Measurements from ENCODE around the gene CAMK2N1.

Gene CAMK2N1

GRCh38 chr1:20499718-20500117 is 13.7 kb upstream of the CAMK2N1 start:
- H3K36me3 ChIP-seq (ENCODE audit: insufficient read depth, low read length) = peaks cover 51% of the 10 kb centered on the region
- no peak overlapping the region for H2AFZ ChIP-seq (ENCODE audit: low read length)

GRCh38 chr1:20499105-20499504 is 13.1 kb upstream of the CAMK2N1 start:
- Histone ChIP-seq H3F3A (ENCODE audit: insufficient read depth, low read length) (no peaks in the 10 kb centered on the region), H3K27ac (ENCODE audit: low read depth, low read length, poor library complexity, severe bottlenecking) (no peak overlapping the region), H3K4me2 (ENCODE audit: low read length) (no peak overlapping the region), H3K36me3 (ENCODE audit: insufficient read depth, low read length) (peaks cover 51% of the 10 kb centered on the region), H3K4me3 (ENCODE audit: low read depth, low read length, poor library complexity, severe bottlenecking) (no peak overlapping the region), H3K27me3 (ENCODE audit: insufficient read depth, low read length) (no peaks in the 10 kb centered on the region), H3K4me1 (ENCODE audit: insufficient read depth, low read length, severe bottlenecking) (peaks cover 3% of the 10 kb centered on the region), H4K20me1 (ENCODE audit: insufficient read depth, low read length) (no peaks in the 10 kb centered on the region), H3K79me2 (ENCODE audit: insufficient read depth, low read length) (no peaks in the 10 kb centered on the region), H3K9me2 (ENCODE audit: low read depth, low read length) (no peaks in the 10 kb centered on the region), H3K9me3 (ENCODE audit: low read length) (no peaks in the 10 kb centered on the region), H2AFZ (ENCODE audit: low read length) (no peak overlapping the region), H3K9ac (ENCODE audit: low read length) (no peak overlapping the region)
- TF ChIP-seq EZH2 (IDR thresholded peaks at IDR 0.05; ENCODE audit: borderline replicate concordance, low read length) (no peak), CTCF (IDR thresholded peaks at IDR 0.05; ENCODE audit: low read length) (no peak)

More at GRCh38 chr1:20499718-20500117, 13.7 kb upstream of the CAMK2N1 start:
- Histone ChIP-seq H3F3A (ENCODE audit: insufficient read depth, low read length) (no peaks in the 10 kb centered on the region), H3K4me2 (ENCODE audit: low read length) (no peak overlapping the region), H3K9me3 (ENCODE audit: low read length) (no peaks in the 10 kb centered on the region), H3K27me3 (ENCODE audit: insufficient read depth, low read length) (no peaks in the 10 kb centered on the region), H3K9ac (ENCODE audit: low read length) (no peak overlapping the region), H3K79me2 (ENCODE audit: insufficient read depth, low read length) (no peaks in the 10 kb centered on the region), H3K4me1 (ENCODE audit: insufficient read depth, low read length, severe bottlenecking) (no peaks in the 10 kb centered on the region), H4K20me1 (ENCODE audit: insufficient read depth, low read length) (no peaks in the 10 kb centered on the region), H3K4me3 (ENCODE audit: low read depth, low read length, poor library complexity, severe bottlenecking) (no peak overlapping the region), H3K27ac (ENCODE audit: low read depth, low read length, poor library complexity, severe bottlenecking) (no peak overlapping the region), H3K9me2 (ENCODE audit: low read depth, low read length) (no peaks in the 10 kb centered on the region)
- TF ChIP-seq EZH2 (IDR thresholded peaks at IDR 0.05; ENCODE audit: borderline replicate concordance, low read length) (no peak), CTCF (IDR thresholded peaks at IDR 0.05; ENCODE audit: low read length) (no peak)

- TF ChIP-seq EZH2 (IDR thresholded peaks at IDR 0.05; ENCODE audit: borderline replicate concordance, low read length) = no peak
- TF ChIP-seq CTCF (IDR thresholded peaks at IDR 0.05; ENCODE audit: low read length) = no peak
- Histone ChIP-seq H3K4me2 (ENCODE audit: low read length) (no peak overlapping the region), H3K9me2 (ENCODE audit: low read depth, low read length) (no peaks in the 10 kb centered on the region), H4K20me1 (ENCODE audit: insufficient read depth, low read length) (no peaks in the 10 kb centered on the region), H3K4me3 (ENCODE audit: low read depth, low read length, poor library complexity, severe bottlenecking) (no peak overlapping the region), H3K27me3 (ENCODE audit: insufficient read depth, low read length) (no peaks in the 10 kb centered on the region), H3K27ac (ENCODE audit: low read depth, low read length, poor library complexity, severe bottlenecking) (no peak overlapping the region), H3K79me2 (ENCODE audit: insufficient read depth, low read length) (no peaks in the 10 kb centered on the region), H3K36me3 (ENCODE audit: insufficient read depth, low read length) (peaks cover 51% of the 10 kb centered on the region), H2AFZ (ENCODE audit: low read length) (no peak overlapping the region), H3F3A (ENCODE audit: insufficient read depth, low read length) (no peaks in the 10 kb centered on the region), H3K9me3 (ENCODE audit: low read length) (no peaks in the 10 kb centered on the region), H3K4me1 (ENCODE audit: insufficient read depth, low read length, severe bottlenecking) (peaks cover 10% of the 10 kb centered on the region), H3K9ac (ENCODE audit: low read length) (no peak overlapping the region)
Measured at GRCh38 chr1:20498116-20498515, 12.1 kb upstream of the CAMK2N1 start.

Measured in OCI-LY1 (cell line).